GM10266 (cell line): ENCODE results near the gene NRTN.

ENCODE experiments used
- DNase-seq: peaks from one replicate; pipeline ENCODE4 v3.0.0; 2012; ENCODE audit errors: extremely low spot score
- CTCF ChIP-seq: IDR thresholded peaks from 2 replicates; pipeline ENCODE4 v1.5.1; 2012; ENCODE audit warnings: mild to moderate bottlenecking, low read depth; ENCODE audit not compliant: control insufficient read depth, insufficient read depth; ENCODE audit errors: missing control alignments

NRTN gene

GRCh38 chr19:5829567-5830310 is 24.9 kb downstream of the NRTN start:
- TF ChIP-seq CTCF = no peak
- no peak for DNase-seq

GRCh38 chr19:5831159-5831558 is 26.3 kb downstream of the NRTN start:
- no peak for DNase-seq
- TF ChIP-seq CTCF = no peak

GRCh38 chr19:5832061-5832460 is 27.2 kb downstream of the NRTN start:
- no peak for TF ChIP-seq CTCF
- no peak for DNase-seq

GRCh38 chr19:5832527-5833216 is 27.8 kb downstream of the NRTN start:
- DNase-seq = no peak
- TF ChIP-seq CTCF = no peak

GRCh38 chr19:5837761-5838352 is 33.0 kb downstream of the NRTN start:
- no peak for DNase-seq
- TF ChIP-seq CTCF = no peak

- no peak for DNase-seq
- no peak for TF ChIP-seq CTCF
These were observed 33.6 kb downstream of the NRTN start for GRCh38 chr19:5838353-5839064.
